ENCODE measurements around the gene CCNK.

CCNK gene

DNA sequence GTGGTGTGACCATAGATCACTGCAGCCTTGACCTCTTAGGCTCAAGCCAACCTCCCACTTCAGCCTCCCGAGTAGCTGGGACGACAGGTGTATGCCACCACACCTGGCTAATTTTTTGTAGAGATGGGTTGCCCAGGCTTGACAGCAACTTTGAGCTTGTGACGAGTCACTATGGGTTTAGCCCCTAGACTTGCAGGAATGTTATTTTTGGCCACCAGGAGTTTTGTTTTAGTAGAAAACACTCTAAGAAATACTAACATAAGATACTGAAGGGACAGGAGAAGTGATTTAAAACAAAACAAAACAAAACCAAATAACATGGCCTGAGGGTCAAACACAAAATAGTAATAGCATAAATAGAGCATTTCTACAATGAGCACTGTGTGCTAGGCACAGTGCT, 27.0 kb upstream of the CCNK start:
- DNase-seq (ENCODE audit: insufficient read length, low spot score), result no peak
- no peak for TF ChIP-seq POLR2A (IDR thresholded peaks at IDR 0.05; ENCODE audit: low read depth, low read length)
- FAIRE-seq, result no peak

DNA sequence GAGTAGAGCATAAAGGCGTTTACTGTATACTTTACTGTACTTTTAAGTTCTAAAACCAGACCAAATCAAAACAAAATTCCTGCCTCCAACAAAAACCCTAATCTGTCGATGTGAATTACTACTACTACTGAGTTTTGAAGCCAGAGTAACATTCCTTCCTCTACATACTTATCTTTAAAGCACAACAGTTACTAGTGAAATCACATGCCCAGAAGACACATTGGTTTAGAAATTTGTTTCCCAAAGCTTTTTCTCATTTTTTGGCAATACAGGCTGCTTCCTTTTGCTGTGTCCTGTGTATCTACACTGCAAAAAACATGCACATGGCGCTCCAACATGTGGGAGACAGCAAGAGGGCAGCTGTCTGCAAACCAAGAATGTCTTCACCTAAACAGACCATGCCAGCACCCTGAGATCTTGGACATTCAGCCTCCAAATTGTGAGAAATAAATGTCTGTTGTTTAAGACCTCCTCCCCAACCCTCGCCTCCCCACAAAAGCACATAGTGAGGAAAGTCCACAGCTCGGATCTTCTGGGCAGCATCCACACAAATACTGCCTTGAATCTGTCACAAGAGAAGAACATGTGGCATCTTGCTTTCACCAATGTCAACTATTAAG, 21.6 kb upstream of the CCNK start:
- no peak for DNase-seq (ENCODE audit: insufficient read length, low spot score)
- TF ChIP-seq POLR2A (IDR thresholded peaks at IDR 0.05; ENCODE audit: low read depth, low read length), result no peak
- FAIRE-seq, result no peak

DNA sequence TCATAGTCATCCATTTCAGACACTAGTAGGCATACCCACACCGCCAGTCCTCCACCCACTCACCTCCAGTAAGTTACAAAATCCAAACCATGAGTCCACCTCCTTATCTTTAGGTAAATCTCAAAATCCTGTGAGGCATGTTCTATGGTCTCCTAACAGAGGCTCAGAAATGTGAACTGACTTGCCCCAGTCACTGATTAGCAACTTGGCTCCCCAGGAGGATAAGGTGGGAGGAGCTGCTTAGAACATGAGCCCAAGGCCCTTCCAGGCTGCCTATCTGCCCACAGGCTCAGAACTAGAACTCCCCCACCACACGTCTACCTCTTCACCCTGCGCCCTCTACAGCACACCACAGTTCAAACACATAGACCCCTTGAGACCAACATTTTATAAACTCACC, 20.4 kb upstream of the CCNK start:
- FAIRE-seq (no peak), DNase-seq (ENCODE audit: insufficient read length, low spot score) (no peak)
- TF ChIP-seq POLR2A (IDR thresholded peaks at IDR 0.05; ENCODE audit: low read depth, low read length), result no peak

DNA sequence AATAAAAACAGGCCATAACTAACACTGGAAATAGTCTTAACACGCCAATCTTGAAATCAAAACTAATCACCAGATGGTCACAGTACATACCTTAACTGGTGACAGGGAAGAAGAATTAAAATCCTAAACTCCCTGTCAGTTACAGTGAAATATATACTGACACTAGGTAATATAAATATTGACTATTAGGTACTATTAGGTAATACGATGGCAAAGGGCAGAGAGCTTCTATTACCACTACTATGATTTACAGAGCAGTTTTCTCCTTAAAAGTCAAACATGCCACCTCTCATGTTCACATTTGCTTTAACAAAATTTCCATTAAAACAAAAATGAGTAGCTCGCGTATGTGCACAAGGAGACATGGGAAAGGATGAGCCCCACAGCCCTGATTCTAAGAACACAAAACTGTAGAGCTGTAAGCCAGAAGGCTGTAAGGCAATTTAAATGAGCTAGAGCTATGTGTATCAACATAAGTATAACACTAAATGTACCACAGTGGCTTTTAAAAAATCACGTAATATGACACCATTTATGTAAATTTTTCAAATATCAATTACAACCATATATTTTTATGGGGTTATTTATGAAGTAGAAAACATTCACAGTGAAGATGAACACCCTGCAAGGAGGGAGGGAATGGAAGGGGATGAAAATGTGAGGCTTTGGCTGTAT, 19.7 kb upstream of the CCNK start:
- no peak for DNase-seq (ENCODE audit: insufficient read length, low spot score)
- FAIRE-seq, result no peak
- TF ChIP-seq POLR2A (IDR thresholded peaks at IDR 0.05; ENCODE audit: low read depth, low read length), result no peak

DNA sequence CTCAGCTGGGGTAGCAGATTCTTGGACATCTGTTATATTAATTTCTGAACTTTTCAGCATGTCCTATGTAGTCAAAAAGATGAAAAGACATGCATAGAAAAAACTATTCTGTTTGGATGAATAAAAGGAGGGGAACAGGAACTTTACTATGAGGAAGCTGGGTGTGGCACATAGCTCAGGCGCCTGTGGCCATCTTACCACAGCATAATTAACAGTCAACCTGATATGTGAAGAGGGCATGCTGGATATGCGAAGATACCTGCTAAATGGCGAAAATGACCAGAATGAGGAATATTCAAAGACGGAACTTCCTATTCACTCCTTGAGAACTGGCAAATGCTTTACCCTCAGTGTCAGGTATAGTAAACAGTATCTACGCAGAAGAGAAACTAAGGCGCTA, 19.0 kb upstream of the CCNK start:
- FAIRE-seq, result no peak
- TF ChIP-seq POLR2A (IDR thresholded peaks at IDR 0.05; ENCODE audit: low read depth, low read length), result no peak
- no peak for DNase-seq (ENCODE audit: insufficient read length, low spot score)

DNA sequence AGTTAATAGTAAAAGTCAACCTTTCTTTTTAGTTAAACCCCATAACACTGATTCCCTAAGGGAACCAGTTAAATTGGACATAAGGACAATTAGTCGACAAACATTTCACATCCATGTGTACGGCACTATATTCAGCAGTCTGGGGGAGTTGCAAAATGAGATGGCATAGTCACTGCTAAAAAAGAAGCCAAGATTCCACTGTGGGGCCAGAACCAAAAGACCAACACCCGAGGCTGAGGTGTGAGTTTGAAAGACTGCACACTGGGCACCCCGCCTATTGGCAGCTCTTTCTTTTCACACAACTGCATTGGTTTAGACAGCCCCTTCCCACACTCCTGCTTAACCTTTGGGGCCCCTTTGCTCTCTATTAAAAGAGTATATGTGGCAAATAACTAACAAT, 17.2 kb upstream of the CCNK start:
- DNase-seq (ENCODE audit: insufficient read length, low spot score) (no peak), FAIRE-seq (no peak)
- no peak for TF ChIP-seq POLR2A (IDR thresholded peaks at IDR 0.05; ENCODE audit: low read depth, low read length)

DNA sequence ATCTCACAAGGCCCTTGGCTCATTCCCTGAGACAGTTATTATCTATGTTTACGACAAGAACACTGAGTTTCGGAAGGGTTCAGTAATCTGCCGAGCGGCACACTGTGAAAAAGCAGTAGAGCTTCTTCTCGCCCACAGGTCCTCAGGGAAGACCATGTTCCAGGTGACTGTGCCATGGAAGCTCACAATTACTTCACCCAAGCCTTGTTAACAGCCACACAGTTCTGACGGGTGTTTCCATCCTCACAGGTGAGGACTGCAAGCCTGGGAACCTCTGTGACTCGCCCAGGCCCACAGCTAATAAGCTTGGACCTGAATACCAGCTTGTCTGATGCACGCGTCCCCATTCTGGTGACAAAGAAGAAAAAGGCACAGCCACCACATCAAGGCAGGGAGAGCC, 15.9 kb upstream of the CCNK start:
- no peak for FAIRE-seq
- no peak for DNase-seq (ENCODE audit: insufficient read length, low spot score)
- TF ChIP-seq POLR2A (IDR thresholded peaks at IDR 0.05; ENCODE audit: low read depth, low read length), result no peak

DNA sequence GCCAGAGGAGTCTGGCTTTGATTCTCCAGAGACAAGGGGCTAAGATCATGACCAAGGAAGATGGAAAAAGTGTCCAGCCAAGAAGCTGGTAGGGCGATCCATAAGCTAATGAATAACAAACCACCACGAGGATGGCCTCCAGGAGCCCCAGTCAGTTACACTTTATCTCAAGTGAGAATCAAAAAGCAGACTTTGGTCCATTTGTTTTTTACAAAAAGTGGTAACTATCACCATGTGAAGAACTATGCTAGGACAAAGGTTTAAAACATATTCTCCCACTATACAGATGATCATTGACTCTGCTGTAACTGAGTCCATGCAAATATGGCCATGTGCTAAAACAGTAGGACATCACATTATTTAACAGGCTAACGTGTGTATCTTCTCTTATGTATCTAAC, 14.5 kb upstream of the CCNK start:
- no peak for TF ChIP-seq POLR2A (IDR thresholded peaks at IDR 0.05; ENCODE audit: low read depth, low read length)
- DNase-seq (ENCODE audit: insufficient read length, low spot score) (no peak), FAIRE-seq (no peak)

DNA sequence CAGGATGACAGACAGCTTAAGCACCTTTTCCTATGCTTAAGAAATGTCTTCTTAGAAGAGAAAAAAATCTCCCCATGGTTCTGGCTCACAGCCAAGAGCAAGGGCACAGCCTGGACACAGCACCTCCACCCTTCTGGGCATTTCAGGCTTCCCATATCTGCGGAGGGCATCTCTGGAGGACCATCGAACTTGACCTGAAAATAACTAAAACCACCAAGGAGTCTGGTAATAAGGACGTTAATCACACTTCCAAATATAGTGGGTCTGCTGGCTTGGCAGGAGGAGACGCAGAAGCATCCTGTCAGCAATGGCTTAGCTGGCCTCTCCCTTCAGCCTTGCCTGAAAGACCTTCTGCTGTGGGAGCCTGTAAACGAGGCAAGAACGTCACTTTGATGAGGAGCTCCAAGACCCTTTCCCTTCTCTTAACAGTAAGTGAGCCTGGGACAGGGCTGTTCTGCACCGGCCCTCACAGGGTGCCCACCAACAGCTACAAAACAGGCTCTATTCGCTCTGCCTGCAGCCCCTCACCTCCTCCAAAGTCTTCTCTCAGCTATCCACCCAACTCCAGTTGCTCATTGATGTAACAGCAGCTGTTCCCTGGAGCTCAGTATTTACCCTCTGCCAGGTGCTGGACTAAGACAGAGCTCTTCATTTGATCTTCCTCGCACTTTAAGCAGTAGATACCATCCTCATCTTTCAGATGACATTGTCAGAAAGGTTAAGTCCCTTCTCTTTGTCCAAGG, 13.7 kb upstream of the CCNK start:
- no peak for DNase-seq (ENCODE audit: insufficient read length, low spot score)
- TF ChIP-seq POLR2A (IDR thresholded peaks at IDR 0.05; ENCODE audit: low read depth, low read length), result no peak

DNA sequence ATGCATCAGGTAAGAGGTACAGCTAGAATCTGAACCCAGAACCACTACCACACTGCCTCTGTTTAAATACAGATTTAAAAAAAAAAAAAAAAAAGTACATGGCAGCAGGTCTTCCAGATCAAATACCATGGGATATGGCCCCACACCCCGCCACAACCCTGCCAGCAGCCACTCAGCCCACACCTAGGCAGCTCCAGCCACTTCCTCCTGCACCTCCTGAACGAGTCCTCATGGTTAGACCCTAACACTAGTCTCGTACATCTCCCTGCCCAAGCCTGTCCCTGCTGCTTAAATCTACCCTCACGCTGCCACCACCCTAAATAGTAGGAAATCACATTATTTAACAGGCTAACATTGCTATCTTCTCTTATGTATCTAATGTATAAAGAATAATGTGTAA, 13.1 kb upstream of the CCNK start:
- TF ChIP-seq POLR2A (IDR thresholded peaks at IDR 0.05; ENCODE audit: low read depth, low read length), result no peak
- no peak for DNase-seq (ENCODE audit: insufficient read length, low spot score)
- no peak for FAIRE-seq

More for the DNA sequence above, 13.7 kb upstream of the CCNK start:
- no peak for FAIRE-seq

DNA sequence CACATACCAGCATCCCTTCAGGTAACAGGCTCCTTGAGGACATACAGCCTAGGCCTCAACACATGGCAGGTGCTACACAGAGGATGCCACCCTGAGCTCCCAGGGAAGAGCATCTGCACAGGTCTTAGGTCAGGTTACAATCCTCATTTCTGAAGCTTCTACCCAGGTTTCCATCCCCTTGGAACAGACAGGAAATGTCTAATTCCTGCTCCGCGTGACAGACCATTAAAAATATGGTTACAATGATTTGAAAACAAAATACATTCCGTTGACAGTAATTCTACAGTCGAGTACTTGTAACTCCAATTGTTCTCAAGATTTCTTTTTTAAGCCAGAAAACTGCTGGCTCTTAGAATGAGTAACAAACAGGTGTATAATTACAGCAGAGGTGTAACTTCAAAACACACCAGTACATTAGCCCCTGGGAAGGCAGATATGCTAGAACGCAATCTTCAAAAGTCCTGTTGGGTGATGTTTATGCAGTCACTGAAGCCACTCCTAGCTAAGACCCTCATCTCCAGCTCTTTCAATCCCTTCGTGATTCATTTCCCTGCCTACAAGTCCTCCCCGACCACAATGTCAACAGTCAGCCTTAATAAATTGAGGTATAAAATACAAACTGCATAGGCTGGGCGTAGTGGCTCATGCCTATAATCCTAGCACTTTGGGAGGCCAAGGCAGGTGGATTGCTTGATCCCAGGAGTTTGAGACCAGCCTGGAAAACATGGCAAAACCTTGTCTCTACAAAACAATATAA, 12.2 kb upstream of the CCNK start:
- no peak for TF ChIP-seq POLR2A (IDR thresholded peaks at IDR 0.05; ENCODE audit: low read depth, low read length)
- no peak for FAIRE-seq
- no peak for DNase-seq (ENCODE audit: insufficient read length, low spot score)

DNA sequence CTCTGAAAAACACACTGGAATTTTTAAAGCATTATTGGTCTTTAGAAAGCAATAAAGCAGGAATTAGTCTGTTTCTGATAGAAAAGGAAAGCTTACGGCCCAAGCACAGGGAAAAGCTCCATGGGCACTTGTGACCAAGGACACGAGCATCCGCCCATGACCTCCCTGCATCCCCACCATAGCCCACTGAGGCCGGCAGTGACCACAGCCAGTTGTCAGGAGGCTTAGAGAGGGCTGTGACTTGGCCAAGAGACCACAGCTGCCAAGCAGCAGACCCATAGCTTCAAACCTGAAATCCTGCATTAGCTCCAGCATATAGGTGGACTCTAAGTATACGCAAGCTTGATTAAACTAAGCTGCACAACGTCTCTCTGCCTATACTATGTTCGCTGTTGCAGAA, 9.5 kb upstream of the CCNK start:
- DNase-seq (ENCODE audit: insufficient read length, low spot score) (no peak), FAIRE-seq (no peak)
- no peak for TF ChIP-seq POLR2A (IDR thresholded peaks at IDR 0.05; ENCODE audit: low read depth, low read length)

DNA sequence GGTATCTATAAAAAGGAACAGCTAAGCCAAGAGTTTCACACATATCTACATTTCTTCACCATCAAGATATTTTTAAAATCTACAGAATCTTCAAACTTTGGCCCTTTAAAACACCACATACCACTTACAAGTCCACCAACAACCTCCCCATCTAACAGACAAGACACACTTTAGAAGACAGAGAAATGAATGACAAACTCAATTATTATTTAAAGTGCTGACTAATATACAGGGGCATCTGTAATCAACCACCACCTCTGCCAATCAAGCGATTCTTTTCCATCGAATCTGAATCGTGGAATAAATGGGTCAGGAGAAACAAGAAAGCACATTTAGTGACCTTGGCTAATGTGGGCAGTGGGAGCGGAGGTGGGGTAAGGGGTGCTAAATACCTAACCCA, 8.3 kb upstream of the CCNK start:
- DNase-seq (ENCODE audit: insufficient read length, low spot score) (no peak), FAIRE-seq (no peak)
- TF ChIP-seq POLR2A (IDR thresholded peaks at IDR 0.05; ENCODE audit: low read depth, low read length), result no peak

DNA sequence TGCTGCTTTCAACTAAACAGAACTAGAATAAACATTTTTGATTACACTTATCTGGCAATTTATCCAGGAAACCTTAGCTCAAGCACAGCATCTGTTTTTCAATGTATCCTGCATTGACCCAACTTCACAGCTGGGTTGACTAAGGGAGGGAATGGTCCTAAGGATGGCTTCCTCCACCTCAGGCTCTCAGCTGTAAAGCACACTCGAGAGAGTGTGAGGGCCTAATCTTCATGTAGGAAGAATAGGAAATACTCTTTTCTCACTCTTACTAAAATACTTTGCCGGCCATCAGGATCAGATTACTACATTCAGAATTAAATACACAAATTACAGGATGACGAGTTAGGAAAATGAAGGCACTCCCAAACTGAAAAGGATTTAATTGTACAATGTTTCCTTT, 7.8 kb upstream of the CCNK start:
- DNase-seq (ENCODE audit: insufficient read length, low spot score), result no peak

More for the DNA sequence above, 7.8 kb upstream of the CCNK start:
- peak; percentile 82 for FAIRE-seq
- TF ChIP-seq POLR2A (IDR thresholded peaks at IDR 0.05; ENCODE audit: low read depth, low read length), result no peak
